ENCODE measurements around the gene SPOCK2. TPM values are rescaled to one million over a fixed set of nuclear protein-coding genes. Genes with fewer than 3 reads are reported as not detected.

The SPOCK2 gene
- total RNA-seq, 1 experiment from 2014 or later: 0.47 TPM

DNA sequence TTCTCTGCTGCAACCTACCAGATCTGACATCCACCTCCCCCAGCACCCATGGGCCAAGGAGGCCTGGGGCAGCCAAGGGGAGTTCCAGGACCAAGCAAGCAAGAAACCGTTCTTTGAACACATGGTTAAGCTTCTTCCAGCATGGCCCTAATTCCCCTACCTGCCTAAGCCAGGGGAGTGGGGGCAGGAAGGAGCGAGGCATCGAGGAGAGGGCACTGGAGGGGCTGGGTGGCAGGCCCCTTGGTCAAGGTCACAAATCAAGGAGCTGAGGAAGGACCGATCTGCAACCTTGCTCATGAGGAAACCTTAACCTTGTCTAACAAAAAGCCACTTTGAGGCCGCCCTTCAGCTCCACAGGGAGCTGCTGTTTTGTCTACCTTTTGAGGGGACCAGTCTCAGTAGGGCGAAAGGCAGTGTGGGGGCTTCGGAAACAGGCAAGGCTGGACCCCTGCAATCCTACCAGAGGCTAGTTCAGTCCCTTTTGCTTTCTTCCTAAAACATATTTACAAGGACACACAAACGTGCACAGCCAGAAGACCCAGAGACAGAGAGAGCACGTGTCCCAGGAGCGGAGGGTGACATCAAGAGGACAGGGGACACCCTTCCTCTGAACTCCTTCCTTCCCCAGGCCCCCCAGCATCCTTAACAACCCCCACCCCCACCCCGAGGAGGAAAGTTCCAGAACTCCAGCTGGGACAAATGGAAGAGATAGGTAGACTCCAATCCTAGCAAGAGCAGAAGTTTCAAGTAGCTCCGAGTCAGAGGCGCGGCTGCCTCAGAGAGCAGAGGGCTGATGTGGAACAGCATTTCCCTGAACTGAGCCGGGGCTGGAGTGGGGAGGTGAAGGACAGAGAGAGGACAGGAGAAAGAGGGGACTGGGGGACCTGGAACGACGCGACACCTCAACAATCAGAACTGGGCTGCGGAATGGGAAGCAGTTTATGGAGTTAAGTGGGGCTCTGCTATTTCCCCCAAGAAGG is 28.2 kb downstream of the SPOCK2 start:
- DNase-seq (ENCODE audit: extremely low read depth, low read depth): no peak

DNA sequence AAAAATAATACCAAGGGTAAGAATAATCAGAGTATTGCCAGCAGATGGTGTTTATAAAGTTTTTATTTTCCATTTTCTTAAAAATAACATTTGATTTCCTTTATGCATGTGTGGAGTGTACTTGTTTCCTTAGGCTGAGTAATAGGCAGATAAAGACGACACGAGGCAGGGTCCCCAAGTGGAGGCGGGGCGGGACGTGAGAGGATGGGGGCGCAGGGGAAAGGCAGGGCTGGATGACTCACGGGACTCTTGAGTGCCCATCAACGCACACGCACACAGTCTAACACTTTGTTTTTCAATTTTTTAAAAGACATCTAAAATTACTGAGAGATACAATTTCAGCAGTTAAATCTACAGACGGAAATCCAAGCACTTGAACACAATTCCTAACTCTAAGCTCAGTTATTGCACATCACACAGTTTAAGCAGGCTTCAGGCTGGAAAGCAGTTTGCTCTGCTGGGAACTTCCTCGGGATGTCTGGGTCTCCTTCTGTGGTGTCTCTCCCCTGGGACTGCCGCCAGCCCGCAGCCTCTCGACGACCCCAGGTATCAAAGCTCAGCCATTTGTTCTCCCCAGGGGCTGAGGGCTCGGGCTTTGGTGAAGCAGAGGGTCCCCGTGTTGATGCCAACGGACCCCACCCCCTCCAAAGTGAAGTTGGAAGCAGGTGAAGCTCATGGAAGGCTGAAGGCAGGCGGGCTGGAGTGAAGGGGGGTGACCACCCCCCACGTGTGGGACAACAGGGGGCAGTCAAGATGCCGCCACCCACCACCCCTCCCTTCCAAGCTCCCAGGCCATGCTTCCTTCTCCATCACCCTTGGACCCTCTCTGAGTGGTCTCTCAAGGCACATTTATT is 29.1 kb downstream of the SPOCK2 start:
- no peak for DNase-seq (ENCODE audit: extremely low read depth, low read depth)

DNA sequence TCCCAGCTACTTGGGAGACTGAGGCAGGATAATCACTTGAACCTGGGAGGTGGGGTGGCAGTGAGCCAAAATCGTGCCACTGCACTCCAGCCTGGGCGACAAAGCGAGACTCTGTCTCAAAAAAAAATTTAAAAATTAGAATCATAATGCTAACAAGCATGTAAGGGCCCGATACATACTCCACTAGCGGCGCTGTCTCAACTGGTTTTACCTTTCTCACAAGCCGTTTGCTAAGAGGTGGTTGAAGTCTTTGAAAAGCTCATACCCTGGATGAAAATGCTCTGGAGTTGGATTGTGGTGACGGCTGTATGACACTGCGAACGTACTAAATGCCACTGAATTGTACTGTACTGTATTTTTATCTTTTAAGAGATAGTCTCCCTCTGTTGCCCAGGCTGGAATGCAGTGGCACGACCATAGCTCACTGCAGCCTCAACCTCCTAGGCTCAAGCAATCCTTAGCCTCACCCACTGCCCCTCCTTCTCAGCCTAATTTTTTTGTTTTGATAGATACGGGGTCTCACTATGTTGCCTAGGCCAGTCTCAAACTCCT is 29.9 kb downstream of the SPOCK2 start:
- no peak for DNase-seq (ENCODE audit: extremely low read depth, low read depth)

DNA sequence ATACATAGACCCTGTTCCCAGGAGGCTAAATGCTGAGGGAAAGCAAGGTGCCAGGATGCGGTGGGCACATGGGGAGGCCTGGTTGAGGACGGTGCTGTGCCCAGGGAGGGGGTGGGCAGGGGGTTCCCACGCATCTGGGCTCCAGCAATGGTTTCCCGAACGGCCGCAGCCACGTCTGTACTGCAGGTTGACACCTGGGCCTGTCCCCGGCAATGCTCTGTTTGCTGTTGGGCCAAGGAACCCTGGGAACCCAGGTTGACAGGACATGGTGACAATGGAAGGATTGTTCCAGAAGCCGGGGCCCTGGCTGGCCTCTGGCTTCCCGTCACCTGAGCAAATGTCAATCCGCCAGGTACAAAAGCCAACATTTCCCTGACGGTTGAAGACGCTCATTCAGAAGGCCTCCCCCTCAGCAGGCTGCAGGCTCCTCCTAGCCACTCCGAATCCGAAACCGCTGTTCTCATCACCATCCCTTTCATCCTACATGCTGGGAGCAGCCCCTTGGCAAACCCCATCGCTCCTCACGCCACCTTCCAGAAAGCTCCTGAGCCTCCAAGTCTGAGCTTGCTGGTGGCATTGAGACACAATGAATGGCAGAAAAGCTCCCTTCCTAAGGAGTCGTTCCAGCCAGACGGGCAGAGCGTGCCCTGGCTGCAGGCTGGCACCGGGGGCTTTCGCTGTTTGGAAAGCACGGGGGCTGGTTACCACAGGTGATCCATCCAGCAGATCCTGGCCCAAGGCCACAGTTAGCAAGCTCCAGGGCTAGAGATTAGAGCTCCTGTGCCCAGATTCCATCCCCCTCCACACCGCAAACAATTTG is 31.2 kb downstream of the SPOCK2 start:
- DNase-seq (ENCODE audit: extremely low read depth, low read depth): no peak

DNA sequence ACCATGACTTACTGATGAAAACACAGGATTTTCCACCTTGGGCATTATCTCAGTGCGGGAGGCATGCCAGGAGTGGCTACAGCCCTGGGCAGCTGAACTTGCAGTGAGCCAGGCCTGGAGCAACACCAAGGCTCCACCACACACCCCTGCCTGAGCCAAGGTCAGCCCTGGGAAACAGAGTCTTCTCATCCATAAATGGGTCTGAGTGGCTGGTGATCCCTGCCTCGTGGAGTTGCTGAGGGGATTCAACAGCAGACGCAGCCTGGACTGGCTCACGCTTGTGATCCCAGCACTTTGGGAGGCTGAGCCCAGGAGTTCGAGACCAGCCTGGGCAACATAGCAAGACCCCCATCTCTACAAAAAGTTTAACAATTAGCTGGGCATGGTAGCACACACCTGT is 32.2 kb downstream of the SPOCK2 start:
- DNase-seq (ENCODE audit: extremely low read depth, low read depth): no peak

DNA sequence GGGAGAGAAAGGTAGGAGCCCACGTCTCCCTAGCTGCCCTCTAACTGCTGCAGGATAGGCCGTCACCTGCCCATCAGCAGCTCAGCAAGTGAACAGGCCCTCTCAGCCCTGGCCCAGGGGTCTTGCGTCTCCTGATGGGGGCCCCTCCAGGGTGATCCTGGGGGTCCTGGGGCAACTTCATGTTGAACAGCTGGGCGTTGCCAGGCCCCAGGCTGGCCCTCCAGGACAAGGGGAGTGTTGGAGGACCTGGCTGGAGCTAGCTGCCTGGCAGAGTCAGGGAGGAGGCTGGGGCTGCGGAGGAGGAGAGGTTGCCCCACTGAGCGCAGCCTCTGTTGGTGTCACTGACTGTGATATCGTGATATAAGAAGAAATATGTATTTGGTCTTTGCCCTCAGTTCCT is 34.7 kb downstream of the SPOCK2 start:
- DNase-seq (ENCODE audit: extremely low read depth, low read depth): no peak

DNA sequence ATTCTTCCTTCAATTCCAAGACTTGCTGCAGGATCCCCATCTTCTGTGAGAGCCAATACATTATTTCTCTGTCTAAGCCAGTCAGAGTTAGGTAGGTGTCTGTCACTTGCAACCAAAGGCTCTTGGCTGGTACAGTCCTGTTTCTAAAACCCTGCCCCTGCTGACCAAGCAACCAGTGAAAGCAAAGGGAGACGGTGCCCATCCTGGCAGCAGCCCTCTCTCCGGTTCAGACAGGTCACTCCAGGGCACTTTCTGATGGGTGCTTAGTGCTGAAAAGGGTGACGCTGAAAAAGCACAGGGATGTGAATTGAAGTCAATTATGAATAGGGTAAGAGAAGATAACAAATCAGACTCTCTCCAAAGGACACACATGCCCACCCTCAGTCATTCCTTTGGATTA is 37.5 kb downstream of the SPOCK2 start:
- DNase-seq (ENCODE audit: extremely low read depth, low read depth): no peak

DNA sequence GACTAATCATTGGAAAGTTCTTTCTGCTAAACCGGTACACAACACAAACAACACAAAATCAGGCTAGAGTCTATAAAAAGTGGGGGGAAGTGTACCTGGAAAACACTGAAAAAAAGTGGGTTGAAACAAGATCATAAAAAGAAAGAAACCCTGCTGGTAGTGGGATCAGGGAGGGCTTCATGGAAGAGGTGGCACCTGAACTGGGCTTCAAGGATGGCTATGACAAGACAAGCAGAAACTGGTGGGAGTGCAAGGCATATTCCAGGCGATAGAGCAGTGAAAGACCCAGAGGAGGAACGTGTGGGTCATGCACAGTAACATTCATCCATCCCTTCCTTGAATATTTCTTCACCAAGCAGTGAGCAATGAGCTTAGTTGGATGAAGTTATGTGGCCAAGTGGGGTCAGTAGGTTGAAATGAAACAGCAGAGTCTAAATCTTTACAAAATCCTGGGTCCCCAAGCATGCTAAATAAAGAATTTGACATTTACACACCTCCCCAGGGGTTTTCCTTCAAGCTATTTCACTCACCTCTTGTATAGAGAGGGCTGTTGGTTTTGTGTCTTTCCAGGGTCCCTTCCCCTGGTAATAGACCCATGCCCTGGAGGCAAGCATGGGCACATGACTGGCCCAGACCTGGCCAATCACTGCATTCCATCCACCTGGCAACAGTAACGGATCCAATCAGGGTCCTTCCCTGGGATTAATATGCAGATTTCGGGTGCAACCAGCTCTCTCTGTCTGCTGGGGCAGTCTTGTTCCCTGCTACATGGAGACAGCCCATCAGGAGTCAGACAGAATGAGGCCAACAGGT is 38.2 kb downstream of the SPOCK2 start:
- DNase-seq (ENCODE audit: extremely low read depth, low read depth): no peak

DNA sequence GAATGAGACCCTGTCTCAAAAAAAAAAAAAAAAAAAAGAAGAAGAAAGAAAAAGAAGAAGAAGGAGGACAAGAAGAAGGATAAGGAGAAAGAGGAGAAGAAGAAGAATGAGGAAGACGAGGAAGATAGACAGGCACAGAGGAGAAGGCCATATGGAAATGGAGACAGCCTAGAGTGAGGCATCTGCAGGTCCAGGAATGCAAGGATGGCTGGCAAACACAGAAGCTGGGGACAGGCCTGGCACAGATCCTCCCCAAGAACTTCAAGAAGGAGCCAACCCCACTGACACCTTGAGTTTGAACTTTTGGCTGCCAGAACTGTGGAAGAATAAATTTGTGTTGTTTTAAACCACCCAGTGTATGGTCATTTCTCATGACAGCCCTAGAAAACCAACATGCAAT is 38.9 kb downstream of the SPOCK2 start:
- no peak for DNase-seq (ENCODE audit: extremely low read depth, low read depth)

DNA sequence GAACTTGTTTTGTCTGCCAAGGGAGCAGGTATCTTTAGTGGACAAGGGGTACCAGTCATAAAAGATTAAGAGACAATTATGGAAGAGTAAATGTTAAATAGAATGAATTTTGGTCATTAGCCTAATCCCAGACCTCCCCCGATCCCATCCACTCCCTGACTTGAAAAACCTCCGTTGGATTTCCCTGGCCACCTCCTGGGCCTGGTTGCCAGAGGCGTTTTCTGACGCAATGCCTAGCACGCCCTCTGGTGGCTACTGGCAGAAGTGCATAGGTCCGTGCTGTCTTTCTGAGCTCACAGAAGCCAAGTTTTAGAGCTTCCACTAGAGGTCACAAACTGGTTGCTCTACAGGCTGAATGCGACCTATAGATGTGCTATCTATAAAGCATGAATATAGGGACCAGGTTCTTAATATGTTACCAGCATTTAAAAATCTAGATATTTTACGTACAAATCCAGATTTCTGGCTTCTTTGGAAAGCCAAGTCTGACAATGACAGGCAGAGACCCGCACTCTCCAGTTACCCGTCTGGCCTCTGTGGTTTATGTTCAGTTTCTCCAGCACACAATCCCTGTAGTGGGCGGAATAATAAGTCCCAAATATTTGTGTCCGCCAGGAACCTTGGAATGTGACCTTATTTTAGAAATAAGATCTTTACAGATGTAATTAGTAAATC is 39.8 kb downstream of the SPOCK2 start:
- DNase-seq (ENCODE audit: extremely low read depth, low read depth): peak; percentile 93

DNA sequence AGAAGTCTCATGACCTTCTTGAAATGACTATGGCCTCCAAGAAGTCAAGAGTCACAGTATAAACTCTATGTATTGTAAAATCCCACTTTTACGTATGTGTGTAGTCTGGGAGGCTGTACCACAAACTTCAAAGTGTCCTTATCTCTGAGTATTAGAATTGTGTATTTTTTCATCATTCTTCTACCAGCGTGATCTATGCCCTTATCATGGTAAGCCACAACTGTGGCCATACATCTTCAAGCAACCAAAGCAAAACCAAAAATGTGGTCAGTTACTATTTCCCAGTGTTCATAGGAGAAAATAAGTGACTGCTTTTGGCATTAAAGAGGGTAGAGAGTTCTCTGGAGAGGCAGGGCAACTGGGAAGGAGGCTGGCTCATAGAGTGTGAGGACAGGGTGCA is 42.8 kb downstream of the SPOCK2 start:
- no peak for DNase-seq (ENCODE audit: extremely low read depth, low read depth)

DNA sequence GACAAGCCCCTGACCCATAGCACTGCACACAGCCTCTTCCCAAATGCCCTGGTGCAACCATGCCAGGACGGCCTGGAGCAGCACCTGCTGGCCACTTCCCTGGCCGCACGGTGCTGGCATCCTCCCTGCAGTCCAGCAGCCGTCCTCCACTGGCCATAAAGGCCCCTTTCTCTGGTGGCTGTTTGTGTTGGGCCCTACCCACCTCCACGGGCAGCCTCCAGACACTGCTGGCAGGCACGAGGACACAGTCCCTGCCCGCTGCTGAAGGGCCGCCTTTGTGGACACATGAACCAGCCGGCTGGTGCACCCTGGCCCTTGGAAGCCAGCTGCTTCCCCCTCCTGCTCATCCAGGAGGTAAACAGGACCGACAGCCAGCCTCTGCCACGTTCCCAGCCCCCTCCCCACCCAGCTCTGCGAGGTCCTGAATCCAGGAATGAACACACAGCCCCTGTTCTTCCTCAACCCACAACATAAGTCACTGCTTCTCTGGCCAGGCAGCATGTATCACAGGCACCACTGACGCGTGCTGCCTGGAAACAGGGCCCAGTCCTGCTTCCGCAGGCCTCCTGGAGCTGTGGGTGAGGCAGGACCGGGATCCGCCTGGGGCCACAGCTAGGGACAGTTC is 43.8 kb downstream of the SPOCK2 start:
- no peak for DNase-seq (ENCODE audit: extremely low read depth, low read depth)

DNA sequence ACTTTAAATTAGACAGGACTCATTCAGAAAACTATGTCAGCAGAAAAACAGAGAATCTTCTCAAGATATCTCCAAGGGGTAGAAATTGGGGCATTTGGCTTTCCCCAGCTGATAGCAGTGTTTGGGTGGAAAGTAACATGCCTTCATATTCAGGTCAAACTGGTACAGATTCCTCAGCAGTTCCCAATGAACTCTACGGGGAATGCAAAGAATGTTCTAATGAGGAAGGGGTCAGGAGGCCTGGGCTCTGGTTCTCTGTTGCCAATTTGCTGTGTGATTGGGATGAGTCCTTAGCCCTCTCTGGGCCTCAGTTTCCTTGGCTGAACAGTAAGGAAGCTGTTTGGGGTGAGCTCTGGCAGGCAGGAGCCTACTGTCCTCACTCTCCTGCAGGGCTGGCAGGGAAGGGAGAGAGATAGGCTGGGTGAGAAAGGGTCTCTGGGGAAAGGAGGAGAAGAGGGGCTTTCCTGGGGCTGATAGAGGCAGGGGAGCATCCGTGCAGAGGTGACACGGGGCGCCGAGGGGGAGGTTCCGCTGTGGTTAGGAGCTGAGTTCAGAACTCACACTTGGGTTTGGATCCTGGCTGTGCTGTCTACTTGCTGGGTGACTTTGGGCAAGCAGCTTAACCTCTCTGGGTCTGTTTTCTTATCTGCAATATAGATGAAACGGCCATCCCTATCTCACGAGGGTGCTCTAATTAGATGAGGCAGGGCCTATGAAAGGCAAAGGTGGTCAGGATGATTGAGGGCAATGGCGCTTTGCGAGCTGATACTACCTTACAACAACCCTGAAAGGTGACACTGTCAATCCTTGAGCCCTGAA is 45.1 kb downstream of the SPOCK2 start:
- DNase-seq (ENCODE audit: extremely low read depth, low read depth): no peak

DNA sequence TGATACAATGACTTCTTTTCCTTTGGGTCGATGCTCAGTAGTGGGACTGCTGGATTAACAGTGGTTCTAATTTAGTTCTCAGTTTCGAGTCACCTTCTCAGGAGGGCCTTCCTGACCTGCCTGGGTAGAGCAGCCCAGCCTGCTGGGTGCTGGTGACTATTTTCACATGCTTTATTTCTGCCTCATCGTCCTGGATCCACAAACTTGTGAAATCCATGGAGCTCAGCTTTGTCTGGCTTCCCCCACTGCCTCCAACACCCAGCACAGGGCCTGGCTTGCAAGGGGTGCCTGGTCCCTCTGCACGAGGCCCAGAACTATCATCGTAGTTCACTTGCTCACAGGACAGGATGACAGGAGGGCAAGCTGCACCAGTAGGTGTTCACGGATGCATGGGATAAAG is 46.9 kb downstream of the SPOCK2 start:
- no peak for DNase-seq (ENCODE audit: extremely low read depth, low read depth)

DNA sequence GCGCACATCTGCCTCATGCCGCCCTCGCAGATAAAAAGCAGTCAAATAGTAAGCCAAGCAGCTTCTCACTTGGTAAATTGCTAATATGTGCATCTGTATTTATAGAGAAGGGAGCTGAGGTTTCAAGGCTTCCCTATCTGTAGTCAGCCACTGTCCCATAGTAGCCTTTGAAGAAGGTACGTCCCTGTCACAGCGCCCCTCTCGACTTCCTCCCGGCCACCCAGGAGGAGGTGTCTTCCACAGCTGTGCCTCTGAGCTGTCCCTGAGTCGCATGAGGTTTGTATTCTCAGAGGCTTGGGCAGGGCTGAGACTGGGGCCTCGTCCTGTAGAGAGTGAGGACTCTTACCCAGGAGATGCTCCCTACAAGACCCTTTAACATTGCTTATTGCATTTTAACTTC is 49.0 kb downstream of the SPOCK2 start:
- no peak for DNase-seq (ENCODE audit: extremely low read depth, low read depth)

DNA sequence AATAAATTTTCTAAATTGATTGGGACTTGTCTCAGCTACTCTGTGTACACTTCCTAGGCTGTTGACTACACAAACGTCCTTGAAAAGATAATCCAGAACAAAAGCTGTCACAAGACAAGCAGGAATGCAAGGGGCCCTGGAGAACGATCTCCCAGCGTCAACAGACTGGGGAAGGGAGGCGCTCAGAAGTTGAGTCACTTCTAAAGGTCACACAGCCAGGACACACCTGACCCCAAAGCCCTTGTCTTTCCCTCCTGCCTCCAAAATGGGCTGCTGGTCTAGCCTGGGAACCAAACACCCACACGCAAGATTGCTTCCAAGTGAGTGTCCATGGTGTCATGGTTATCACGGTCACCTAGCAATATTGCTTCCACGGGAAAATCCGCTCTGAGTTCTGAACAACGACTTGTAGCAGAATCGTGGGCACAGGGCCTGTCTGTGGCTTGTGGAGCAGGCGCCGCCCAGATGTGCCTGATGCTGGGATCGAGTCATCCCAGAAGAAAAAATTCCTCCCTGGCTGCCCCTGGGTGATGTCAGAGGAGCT is 49.8 kb downstream of the SPOCK2 start:
- DNase-seq (ENCODE audit: extremely low read depth, low read depth): no peak

DNA sequence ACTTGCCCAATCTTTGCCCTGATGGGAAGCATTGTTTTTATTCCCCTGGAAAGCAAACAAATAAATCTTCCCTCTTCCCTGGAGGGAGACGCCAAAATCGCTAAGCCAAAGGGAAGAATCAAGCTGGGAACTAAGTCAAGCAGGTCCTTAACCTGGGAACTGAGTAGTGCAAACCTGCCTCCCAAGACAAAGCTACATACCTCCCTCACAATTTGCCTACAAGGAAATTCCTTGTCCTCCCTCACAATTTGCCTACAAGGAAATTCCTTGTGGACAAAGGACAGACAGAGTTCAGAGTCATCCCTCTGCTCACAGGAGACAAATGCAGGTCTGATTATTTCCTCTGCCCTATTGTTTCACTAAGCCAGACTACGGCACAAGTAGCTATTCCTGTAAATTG is 50.5 kb downstream of the SPOCK2 start:
- DNase-seq (ENCODE audit: extremely low read depth, low read depth): no peak

All from NCI-H460 (cell line).